Measurements from ENCODE around the gene CCNB2.

The CCNB2 gene

DNA sequence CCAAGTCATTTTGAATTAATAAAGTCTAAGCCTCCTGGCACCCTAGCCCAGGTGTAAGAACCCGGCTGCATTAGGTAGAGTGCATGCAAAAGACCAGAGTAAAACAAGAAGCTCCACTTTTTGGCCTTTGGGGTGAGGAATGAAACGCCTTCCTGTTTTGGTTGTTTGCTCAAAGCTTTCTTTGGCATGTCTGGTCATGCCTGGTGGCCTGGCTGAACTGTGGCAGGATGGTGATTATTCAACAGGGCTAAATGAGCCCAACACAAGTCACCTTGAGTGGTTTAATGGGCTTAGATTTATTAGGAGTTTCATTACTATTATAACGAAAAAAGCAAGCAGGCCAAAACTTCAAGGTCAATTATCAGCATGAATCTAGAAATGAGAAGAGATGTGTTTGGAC, 60.8 kb downstream of the CCNB2 start:
- Histone ChIP-seq H3K4me1 (ENCODE audit: control insufficient read depth, insufficient read depth, low read length) (peaks cover 11% of the 10 kb centered on the region), H3K9ac (ENCODE audit: low read length in 2 of 2) (no peak overlapping the region), H3K27me3 (ENCODE audit: control insufficient read depth in 1 of 2, insufficient read depth in 2 of 2, low read length in 2 of 2) (no peaks in the 10 kb centered on the region), H3K27ac (ENCODE audit: low read length) (no peak overlapping the region), H3K4me3 (ENCODE audit: low read length in 2 of 2) (no peak overlapping the region), H3K36me3 (ENCODE audit: control insufficient read depth in 2 of 2, insufficient read depth in 2 of 2, low read length in 2 of 2) (peaks cover 8 to 16% of the 10 kb centered on the region in 2 donors), H3K9me3 (ENCODE audit: control insufficient read depth in 2 of 2, low read length in 2 of 2) (no peaks in the 10 kb centered on the region)

DNA sequence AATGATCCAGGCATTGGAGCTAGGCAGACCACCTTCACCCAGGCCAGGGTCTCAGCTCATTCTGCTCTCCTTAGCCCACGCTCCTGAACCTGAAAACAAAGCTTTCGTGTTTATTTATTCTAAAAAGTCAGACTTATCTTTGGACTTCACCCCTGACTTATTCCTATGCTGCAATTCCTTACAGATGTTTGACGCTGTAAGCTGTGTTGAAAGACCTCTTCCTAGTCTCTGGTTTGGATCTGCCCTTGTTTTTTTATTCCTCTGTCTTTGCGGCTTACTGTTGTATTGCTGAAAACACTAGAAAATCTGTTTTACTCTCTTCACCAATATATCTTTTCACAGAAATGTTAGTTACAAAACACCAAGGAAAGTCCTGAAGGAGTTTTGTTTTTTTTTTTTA, 61.2 kb downstream of the CCNB2 start:
- Histone ChIP-seq H3K4me3 (ENCODE audit: low read length in 2 of 2) (no peak overlapping the region), H3K27me3 (ENCODE audit: control insufficient read depth in 1 of 2, insufficient read depth in 2 of 2, low read length in 2 of 2) (no peaks in the 10 kb centered on the region), H3K9ac (ENCODE audit: low read length in 2 of 2) (no peak overlapping the region), H3K4me1 (ENCODE audit: control insufficient read depth, insufficient read depth, low read length) (peaks cover 11% of the 10 kb centered on the region), H3K27ac (ENCODE audit: low read length) (no peak overlapping the region), H3K36me3 (ENCODE audit: control insufficient read depth in 2 of 2, insufficient read depth in 2 of 2, low read length in 2 of 2) (peaks cover 4 to 14% of the 10 kb centered on the region in 2 donors), H3K9me3 (ENCODE audit: control insufficient read depth in 2 of 2, low read length in 2 of 2) (no peaks in the 10 kb centered on the region)

DNA sequence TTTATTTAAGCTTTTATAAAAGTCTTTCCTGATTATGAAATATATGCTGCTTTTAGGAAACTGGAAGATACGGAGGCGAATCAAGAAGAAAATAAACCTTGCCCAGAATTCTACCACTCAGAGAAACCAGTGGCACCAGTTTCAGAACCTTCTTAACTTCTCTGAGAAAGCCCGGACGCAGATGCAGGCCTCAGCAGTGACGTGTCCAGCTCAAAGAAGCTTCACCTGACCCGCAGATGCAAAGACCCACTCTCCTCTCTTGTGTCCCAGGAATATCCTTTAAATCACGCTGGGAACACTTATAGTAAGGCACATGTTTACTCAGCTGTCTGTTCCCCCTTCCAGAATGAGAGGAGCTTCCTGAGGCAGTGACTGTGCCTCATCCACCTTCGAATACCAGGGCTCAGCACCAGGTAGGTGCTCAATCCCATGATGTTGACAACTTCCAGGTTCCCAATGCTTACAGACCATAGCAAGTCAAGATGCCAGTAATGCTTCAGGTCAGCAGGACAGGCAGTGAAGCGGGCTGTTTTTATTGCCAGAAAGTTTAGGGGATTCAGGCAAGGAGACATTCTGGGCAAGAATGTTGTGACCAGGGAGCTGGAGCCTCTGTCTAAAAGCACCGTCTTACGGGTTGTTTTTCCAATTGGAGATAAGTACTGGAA, 61.8 kb downstream of the CCNB2 start:
- peaks cover 0 to 15% of the 10 kb centered on the region in 2 donors for H3K36me3 ChIP-seq (ENCODE audit: control insufficient read depth in 2 of 2, insufficient read depth in 2 of 2, low read length in 2 of 2)
- H3K9ac ChIP-seq (ENCODE audit: low read length in 2 of 2): no peak overlapping the region
- H3K27ac ChIP-seq (ENCODE audit: low read length): no peak overlapping the region
- H3K27me3 ChIP-seq (ENCODE audit: control insufficient read depth in 1 of 2, insufficient read depth in 2 of 2, low read length in 2 of 2): no peaks in the 10 kb centered on the region
- no peak overlapping the region for H3K4me3 ChIP-seq (ENCODE audit: low read length in 2 of 2)
- H3K9me3 ChIP-seq (ENCODE audit: control insufficient read depth in 2 of 2, low read length in 2 of 2): no peaks in the 10 kb centered on the region
- H3K4me1 ChIP-seq (ENCODE audit: control insufficient read depth, insufficient read depth, low read length): peaks cover 11% of the 10 kb centered on the region

DNA sequence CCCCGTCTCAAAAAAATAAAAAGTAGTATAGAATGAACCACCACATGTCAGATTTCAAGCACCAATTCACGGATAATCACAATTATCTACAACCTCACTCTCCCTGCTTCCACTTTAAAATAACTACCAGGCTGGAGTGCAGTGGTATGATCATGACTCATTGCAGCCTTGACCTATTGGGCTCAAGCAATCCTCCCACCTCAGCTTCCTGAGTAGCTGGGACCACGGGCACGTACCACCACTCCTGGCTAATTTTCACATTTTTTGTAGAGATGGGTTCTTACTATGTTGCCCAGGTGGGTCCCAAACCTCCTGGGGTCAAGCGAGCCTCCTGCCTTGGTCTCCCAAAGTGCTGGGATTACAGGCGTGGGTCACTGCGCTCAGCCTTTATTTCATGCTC, 63.6 kb downstream of the CCNB2 start:
- Histone ChIP-seq H3K27me3 (ENCODE audit: control insufficient read depth in 1 of 2, insufficient read depth in 2 of 2, low read length in 2 of 2) (no peaks in the 10 kb centered on the region), H3K4me3 (ENCODE audit: low read length in 2 of 2) (no peak overlapping the region), H3K27ac (ENCODE audit: low read length) (no peak overlapping the region), H3K9me3 (ENCODE audit: control insufficient read depth in 2 of 2, low read length in 2 of 2) (no peaks in the 10 kb centered on the region), H3K36me3 (ENCODE audit: control insufficient read depth in 2 of 2, insufficient read depth in 2 of 2, low read length in 2 of 2) (peaks cover under 1 to 14% of the 10 kb centered on the region in 2 donors), H3K9ac (ENCODE audit: low read length in 2 of 2) (no peak overlapping the region), H3K4me1 (ENCODE audit: control insufficient read depth, insufficient read depth, low read length) (peaks cover 11% of the 10 kb centered on the region)

DNA sequence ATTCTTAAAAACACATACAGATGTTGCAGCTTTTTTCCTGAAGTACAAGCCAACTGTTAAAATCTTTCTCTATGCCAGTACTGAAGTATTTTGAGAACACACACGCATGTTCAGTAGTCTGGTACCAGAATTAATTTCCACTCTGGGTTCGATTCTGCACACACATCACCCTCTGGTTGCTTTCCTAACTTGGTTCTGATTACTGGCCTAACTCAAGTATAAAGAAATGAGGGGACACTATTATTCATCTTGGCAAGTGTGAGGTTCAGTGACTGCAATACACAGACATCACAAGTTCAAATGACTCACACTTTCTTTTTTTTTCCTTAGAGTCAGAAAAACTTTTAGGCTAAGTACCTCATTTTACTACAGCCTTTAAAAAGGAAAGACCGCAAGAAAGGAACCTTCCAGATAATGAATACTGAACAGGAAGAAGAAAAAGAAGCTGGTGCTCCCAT, 64.3 kb downstream of the CCNB2 start:
- Histone ChIP-seq H3K9me3 (ENCODE audit: control insufficient read depth in 2 of 2, low read length in 2 of 2) (no peaks in the 10 kb centered on the region), H3K27ac (ENCODE audit: low read length) (no peak overlapping the region), H3K27me3 (ENCODE audit: control insufficient read depth in 1 of 2, insufficient read depth in 2 of 2, low read length in 2 of 2) (no peaks in the 10 kb centered on the region), H3K4me1 (ENCODE audit: control insufficient read depth, insufficient read depth, low read length) (peaks cover 11% of the 10 kb centered on the region), H3K9ac (ENCODE audit: low read length in 2 of 2) (no peak overlapping the region), H3K4me3 (ENCODE audit: low read length in 2 of 2) (no peak overlapping the region), H3K36me3 (ENCODE audit: control insufficient read depth in 2 of 2, insufficient read depth in 2 of 2, low read length in 2 of 2) (peaks cover 2 to 17% of the 10 kb centered on the region in 2 donors)

DNA sequence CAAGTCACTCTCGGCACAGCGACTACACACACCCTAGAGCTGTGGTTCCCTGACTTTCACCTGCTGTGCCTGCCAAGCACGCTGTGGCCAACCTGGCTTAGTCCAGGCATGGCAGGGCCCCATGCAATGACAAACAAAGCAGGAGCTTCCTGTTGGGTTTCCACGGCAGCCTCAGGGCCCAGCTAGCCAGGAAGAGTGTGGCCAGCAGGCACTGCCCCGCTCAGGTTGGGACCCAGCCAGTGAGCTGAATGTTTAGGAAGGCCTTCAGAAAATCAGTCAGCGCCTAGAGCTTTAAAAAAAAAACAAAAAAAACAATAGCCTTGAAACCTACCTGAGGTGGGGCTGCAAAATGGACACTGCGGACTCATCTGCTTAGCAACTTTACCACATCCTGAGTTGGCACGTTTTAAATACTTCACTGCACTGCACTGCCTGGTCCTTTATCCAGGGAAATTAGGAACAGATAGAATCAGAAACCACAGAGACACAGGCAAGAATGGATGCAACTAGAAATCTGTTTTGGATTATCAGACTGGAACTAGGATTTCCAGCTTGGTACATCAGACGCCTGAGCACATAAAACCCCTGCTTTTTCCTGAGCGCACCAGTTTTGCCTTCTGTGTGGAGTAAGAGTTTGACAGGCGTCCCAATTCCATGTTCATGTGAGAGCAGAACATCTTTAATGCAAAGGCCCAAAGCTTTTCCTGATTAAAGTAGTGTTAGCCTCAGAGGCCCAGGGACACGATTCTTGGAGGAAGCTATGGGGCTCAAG, 65.5 kb downstream of the CCNB2 start:
- Histone ChIP-seq H3K9ac (ENCODE audit: low read length in 2 of 2) (no peak overlapping the region), H3K27ac (ENCODE audit: low read length) (no peak overlapping the region), H3K27me3 (ENCODE audit: control insufficient read depth in 1 of 2, insufficient read depth in 2 of 2, low read length in 2 of 2) (no peaks in the 10 kb centered on the region), H3K4me1 (ENCODE audit: control insufficient read depth, insufficient read depth, low read length) (peaks cover 11% of the 10 kb centered on the region), H3K36me3 (ENCODE audit: control insufficient read depth in 2 of 2, insufficient read depth in 2 of 2, low read length in 2 of 2) (peaks cover 2 to 17% of the 10 kb centered on the region in 2 donors), H3K4me3 (ENCODE audit: low read length in 2 of 2) (no peak overlapping the region), H3K9me3 (ENCODE audit: control insufficient read depth in 2 of 2, low read length in 2 of 2) (no peaks in the 10 kb centered on the region)

DNA sequence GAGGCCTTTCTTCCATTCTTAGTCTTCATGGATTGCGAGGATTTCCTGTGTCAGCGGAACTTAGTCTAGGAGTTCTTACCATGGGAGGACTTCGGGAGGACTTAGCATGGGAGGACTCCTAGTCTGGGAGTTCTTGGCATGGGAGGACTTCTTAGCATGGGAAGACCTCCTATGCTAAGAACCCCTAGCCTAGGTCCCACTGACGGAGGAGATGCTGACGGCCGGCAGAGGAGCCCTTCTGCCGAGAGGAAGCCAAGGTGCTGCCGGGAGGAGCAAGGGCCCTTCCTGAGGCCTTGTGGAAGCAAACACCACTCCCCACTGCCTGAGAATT, 66.1 kb downstream of the CCNB2 start:
- Histone ChIP-seq H3K27ac (ENCODE audit: low read length) (no peak overlapping the region), H3K4me3 (ENCODE audit: low read length in 2 of 2) (no peak overlapping the region), H3K27me3 (ENCODE audit: control insufficient read depth in 1 of 2, insufficient read depth in 2 of 2, low read length in 2 of 2) (no peaks in the 10 kb centered on the region), H3K9ac (ENCODE audit: low read length in 2 of 2) (no peak overlapping the region), H3K9me3 (ENCODE audit: control insufficient read depth in 2 of 2, low read length in 2 of 2) (no peaks in the 10 kb centered on the region), H3K36me3 (ENCODE audit: control insufficient read depth in 2 of 2, insufficient read depth in 2 of 2, low read length in 2 of 2) (peaks cover 2 to 17% of the 10 kb centered on the region in 2 donors), H3K4me1 (ENCODE audit: control insufficient read depth, insufficient read depth, low read length) (peaks cover 11% of the 10 kb centered on the region)

DNA sequence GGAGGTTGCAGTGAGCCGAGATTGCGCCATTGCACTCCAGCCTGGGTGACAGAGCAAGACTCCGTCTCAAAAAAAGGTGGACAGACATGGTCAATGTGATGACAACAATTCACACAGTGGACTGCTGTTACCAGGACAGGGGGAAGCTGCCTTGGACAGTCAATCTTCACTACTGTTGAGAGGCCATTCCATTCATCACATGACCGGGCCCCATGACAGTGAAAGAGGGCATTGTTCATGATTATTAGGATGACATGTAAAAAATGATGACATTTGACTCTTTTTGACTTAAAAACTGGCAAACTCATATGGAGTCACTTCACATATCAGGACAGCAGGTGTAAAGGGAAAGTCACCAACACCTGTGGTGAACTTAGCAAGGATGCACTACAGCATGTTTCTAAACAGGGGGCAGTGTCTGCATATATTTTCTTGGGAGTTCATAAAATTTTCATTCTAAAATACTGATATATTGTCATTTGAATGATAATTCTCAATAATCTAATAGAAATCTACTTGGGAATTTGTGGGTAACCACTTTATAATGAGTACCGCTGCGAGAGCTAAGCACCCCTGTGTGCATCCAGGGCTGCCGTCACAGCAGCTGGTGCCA, 67.4 kb downstream of the CCNB2 start:
- H3K36me3 ChIP-seq (ENCODE audit: control insufficient read depth in 2 of 2, insufficient read depth in 2 of 2, low read length in 2 of 2): peaks cover 5 to 17% of the 10 kb centered on the region in 2 donors
- H3K9ac ChIP-seq (ENCODE audit: low read length in 2 of 2): no peak overlapping the region
- no peaks in the 10 kb centered on the region for H3K27me3 ChIP-seq (ENCODE audit: control insufficient read depth in 1 of 2, insufficient read depth in 2 of 2, low read length in 2 of 2)
- no peaks in the 10 kb centered on the region for H3K9me3 ChIP-seq (ENCODE audit: control insufficient read depth in 2 of 2, low read length in 2 of 2)
- H3K4me3 ChIP-seq (ENCODE audit: low read length in 2 of 2): no peak overlapping the region
- H3K27ac ChIP-seq (ENCODE audit: low read length): no peak overlapping the region
- H3K4me1 ChIP-seq (ENCODE audit: control insufficient read depth, insufficient read depth, low read length): peaks cover 11% of the 10 kb centered on the region

DNA sequence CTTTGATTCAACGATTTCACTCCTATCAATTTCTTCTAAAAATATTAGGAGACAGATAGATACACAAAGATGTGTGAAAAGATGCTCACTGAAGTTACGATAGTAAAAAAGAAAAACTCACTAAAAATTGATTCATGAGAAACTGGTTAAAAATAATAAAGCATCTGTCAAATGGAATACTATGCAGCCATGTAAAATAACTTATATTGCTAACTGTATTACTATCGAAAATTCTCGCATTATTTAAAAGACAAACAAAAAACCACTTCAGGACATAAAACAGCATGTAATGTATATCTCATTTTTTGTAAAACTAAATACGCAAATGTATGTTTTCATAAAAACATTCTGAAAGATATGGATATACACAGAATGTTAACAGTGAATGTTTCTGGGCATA, 68.2 kb downstream of the CCNB2 start:
- H3K4me3 ChIP-seq (ENCODE audit: low read length in 2 of 2): no peak overlapping the region
- no peaks in the 10 kb centered on the region for H3K27me3 ChIP-seq (ENCODE audit: control insufficient read depth in 1 of 2, insufficient read depth in 2 of 2, low read length in 2 of 2)
- H3K27ac ChIP-seq (ENCODE audit: low read length): no peak overlapping the region
- no peak overlapping the region for H3K9ac ChIP-seq (ENCODE audit: low read length in 2 of 2)
- no peaks in the 10 kb centered on the region for H3K9me3 ChIP-seq (ENCODE audit: control insufficient read depth in 2 of 2, low read length in 2 of 2)
- peaks cover 11% of the 10 kb centered on the region for H3K4me1 ChIP-seq (ENCODE audit: control insufficient read depth, insufficient read depth, low read length)
- H3K36me3 ChIP-seq (ENCODE audit: control insufficient read depth in 2 of 2, insufficient read depth in 2 of 2, low read length in 2 of 2): peaks cover 13 to 21% of the 10 kb centered on the region in 2 donors

DNA sequence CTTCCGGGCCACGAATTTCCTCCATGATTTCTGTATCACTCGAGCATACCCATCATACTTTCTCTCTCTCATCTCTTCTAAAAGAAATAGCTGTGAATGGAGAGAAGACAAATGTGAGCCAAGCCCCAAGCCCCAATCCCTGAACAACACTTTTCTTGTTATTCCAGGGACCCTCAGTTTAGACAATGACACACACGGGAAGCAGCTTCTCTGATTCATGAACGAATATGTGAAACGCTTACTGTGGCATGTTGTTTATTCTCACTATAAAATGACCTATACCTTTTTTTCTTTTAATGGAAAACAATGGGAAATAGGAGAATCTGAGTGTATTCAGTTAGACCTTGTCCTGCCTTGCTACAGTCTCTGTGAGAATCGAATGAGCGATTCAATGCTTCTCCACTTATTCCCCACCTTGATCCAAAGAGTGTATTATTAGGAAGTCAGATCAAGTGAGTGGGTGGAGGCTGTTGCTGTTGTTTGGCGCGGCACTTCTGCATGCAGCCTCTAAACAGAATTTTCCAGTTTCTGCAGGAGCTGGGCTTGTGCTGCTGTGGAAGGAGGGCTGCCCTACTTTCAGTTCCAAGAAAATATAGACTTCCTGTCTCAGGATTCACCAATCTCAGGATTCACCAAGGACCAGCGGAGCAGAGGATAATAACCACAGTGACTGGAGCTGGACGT, 69.3 kb downstream of the CCNB2 start:
- Histone ChIP-seq H3K27ac (ENCODE audit: low read length) (no peak overlapping the region), H3K36me3 (ENCODE audit: control insufficient read depth in 2 of 2, insufficient read depth in 2 of 2, low read length in 2 of 2) (peaks cover 14 to 24% of the 10 kb centered on the region in 2 donors), H3K4me3 (ENCODE audit: low read length in 2 of 2) (peak overlapping the region in 1 of 2 donors; percentile 8), H3K9me3 (ENCODE audit: control insufficient read depth in 2 of 2, low read length in 2 of 2) (no peaks in the 10 kb centered on the region), H3K9ac (ENCODE audit: low read length in 2 of 2) (no peak overlapping the region), H3K4me1 (ENCODE audit: control insufficient read depth, insufficient read depth, low read length) (peaks cover 8% of the 10 kb centered on the region), H3K27me3 (ENCODE audit: control insufficient read depth in 1 of 2, insufficient read depth in 2 of 2, low read length in 2 of 2) (no peaks in the 10 kb centered on the region)
